GM19238 (cell line): Measurements from ENCODE around the gene CALML6.

Experiments
- DNase-seq: peaks from one replicate; pipeline ENCODE4 v3.0.0; 2011; ENCODE audit warnings: low spot score; ENCODE audit not compliant: insufficient read length

Gene CALML6

GRCh38 chr1:1911350-1912041 lies 3.6 kb upstream of the CALML6 start:
- DNase-seq: no peak

- DNase-seq: no peak
Observed at GRCh38 chr1:1914101-1914970, 724 bp upstream of the CALML6 start.

GRCh38 chr1:1915911-1916840 lies 1.1 kb downstream of the CALML6 start:
- no peak for DNase-seq

GRCh38 chr1:1916851-1917251 lies 1.8 kb downstream of the CALML6 start:
- DNase-seq: no peak

- no peak for DNase-seq
Observed at GRCh38 chr1:1917304-1917976, 2.4 kb downstream of the CALML6 start.

- DNase-seq: no peak
Observed at GRCh38 chr1:1917995-1918900, 3.2 kb downstream of the CALML6 start.

- no peak for DNase-seq
Observed at GRCh38 chr1:1918901-1919303, 3.8 kb downstream of the CALML6 start, which contains the start of gene TMEM52. TSS of gene TMEM52 (minus strand) at chr1:1919279. CDS start at chr1:1919265, 14 bp downstream.

GRCh38 chr1:1919304-1920056 lies 4.4 kb downstream of the CALML6 start:
- DNase-seq: peak; percentile 100

- no peak for DNase-seq
Observed at GRCh38 chr1:1920057-1920607, 5.1 kb downstream of the CALML6 start.

GRCh38 chr1:1920608-1921458 lies 5.8 kb downstream of the CALML6 start:
- DNase-seq: no peak

GRCh38 chr1:1921459-1921862 lies 6.4 kb downstream of the CALML6 start:
- DNase-seq: no peak

GRCh38 chr1:1921901-1922701 lies 7.0 kb downstream of the CALML6 start:
- DNase-seq: no peak

- no peak for DNase-seq
Observed at GRCh38 chr1:1922702-1922955, 7.6 kb downstream of the CALML6 start.

GRCh38 chr1:1922956-1923833 lies 8.1 kb downstream of the CALML6 start:
- no peak for DNase-seq

- DNase-seq: no peak
Observed at GRCh38 chr1:1924386-1924785, 9.3 kb downstream of the CALML6 start.

GRCh38 chr1:1924849-1925248 lies 9.8 kb downstream of the CALML6 start:
- no peak for DNase-seq
